ENCODE data around the gene NSD2.

- TF ChIP-seq CTCF (IDR thresholded peaks at IDR 0.05) = no peak
- no peak for TF ChIP-seq EP300 (IDR thresholded peaks at IDR 0.05)
- no peak for TF ChIP-seq POLR2AphosphoS5 (IDR thresholded peaks at IDR 0.05)
- no peak for TF ChIP-seq POLR2A (IDR thresholded peaks at IDR 0.05)
Measured at GRCh38 chr4:1975391-1975801, 104.2 kb downstream of the NSD2 start.

All from suprapubic skin (tissue), 4 donors.